Measurements from ENCODE around the gene TCERG1. TPM values are rescaled to one million over a fixed set of nuclear protein-coding genes. Genes with fewer than 3 reads are reported as not detected.

The TCERG1 gene
- total and polyA plus RNA-seq, 5 donors from 2014 or later = 28.2 to 86.9 (median 30.5) TPM

DNA sequence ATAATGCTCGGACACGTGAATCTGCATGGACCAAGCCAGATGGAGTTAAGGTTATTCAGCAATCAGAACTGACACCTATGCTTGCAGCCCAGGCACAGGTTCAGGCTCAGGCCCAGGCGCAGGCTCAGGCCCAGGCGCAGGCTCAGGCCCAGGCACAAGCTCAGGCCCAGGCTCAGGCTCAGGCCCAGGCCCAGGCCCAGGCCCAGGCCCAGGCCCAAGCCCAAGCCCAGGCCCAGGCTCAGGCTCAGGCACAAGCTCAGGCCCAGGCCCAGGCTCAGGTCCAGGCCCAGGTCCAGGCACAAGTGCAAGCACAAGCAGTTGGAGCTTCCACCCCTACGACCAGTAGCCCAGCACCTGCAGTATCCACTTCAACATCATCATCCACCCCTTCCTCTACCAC, 11.8 kb downstream of the TCERG1 start:
- no peak overlapping the region for H3K4me3 Mint-ChIP-seq
- DNase-seq (no peak), ATAC-seq (ENCODE audit: low read depth in 2 of 2) (no peak)
- H3K36me3 Mint-ChIP-seq = peaks cover 36% of the 10 kb centered on the region
- peaks cover 74% of the 10 kb centered on the region for H3K36me3 ChIP-seq (ENCODE audit: control insufficient read depth, insufficient read depth, low read length)
- no peaks in the 10 kb centered on the region for H3K27me3 ChIP-seq (ENCODE audit: control insufficient read depth, insufficient read depth, low read length)
- H3K9me3 Mint-ChIP-seq = peaks cover 0 to 1% (median 0%) of the 10 kb centered on the region in 7 donors
- H3K4me3 ChIP-seq (ENCODE audit: low read depth, low read length) = no peak overlapping the region
- H3K4me1 Mint-ChIP-seq = peaks cover 17 to 40% (median 32%) of the 10 kb centered on the region in 4 donors
- no peak overlapping the region for H3K27ac Mint-ChIP-seq
- no peaks in the 10 kb centered on the region for H3K4me1 ChIP-seq (ENCODE audit: control insufficient read depth, insufficient read depth, low read length, poor library complexity, severe bottlenecking)
- H3K27ac ChIP-seq (ENCODE audit: insufficient read depth, low read length, poor library complexity, severe bottlenecking) = no peak overlapping the region
- no peaks in the 10 kb centered on the region for H3K27me3 Mint-ChIP-seq
- H3K9me3 ChIP-seq (ENCODE audit: control insufficient read depth in 2 of 2, low read length in 2 of 2) = no peaks in the 10 kb centered on the region

DNA sequence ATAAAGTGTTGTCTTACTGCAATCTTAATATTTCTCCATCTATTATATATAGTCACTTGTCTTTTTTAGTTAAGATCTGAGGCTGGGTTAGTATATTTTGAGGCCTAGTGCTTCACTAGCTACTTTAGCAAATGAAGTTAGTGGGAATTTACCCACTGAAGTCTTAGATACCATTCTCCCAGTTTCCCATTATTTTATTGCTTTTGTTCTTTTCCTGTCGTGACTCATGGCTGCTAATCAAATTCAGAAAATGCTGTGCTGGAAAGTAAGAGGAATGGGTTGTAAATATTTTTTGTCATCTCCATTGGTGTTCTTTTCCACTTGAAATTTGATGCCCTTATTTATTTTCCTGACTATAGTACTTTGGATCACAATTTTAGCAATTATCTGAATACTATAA, 14.2 kb downstream of the TCERG1 start:
- DNase-seq = no peak
- Histone ChIP-seq H3K36me3 (ENCODE audit: control insufficient read depth, insufficient read depth, low read length) (peaks cover 80% of the 10 kb centered on the region), H3K4me3 (ENCODE audit: low read depth, low read length) (no peak overlapping the region), H3K9me3 (ENCODE audit: control insufficient read depth in 2 of 2, low read length in 2 of 2) (no peaks in the 10 kb centered on the region), H3K27me3 (ENCODE audit: control insufficient read depth, insufficient read depth, low read length) (no peaks in the 10 kb centered on the region), H3K4me1 (ENCODE audit: control insufficient read depth, insufficient read depth, low read length, poor library complexity, severe bottlenecking) (no peaks in the 10 kb centered on the region), H3K27ac (ENCODE audit: insufficient read depth, low read length, poor library complexity, severe bottlenecking) (no peak overlapping the region)
- ATAC-seq (ENCODE audit: low read depth in 2 of 2) = no peak
- Mint-ChIP-seq H3K4me3 (no peak overlapping the region), H3K4me1 (peaks cover 19 to 35% (median 32%) of the 10 kb centered on the region in 4 donors), H3K9me3 (peaks cover 0 to 1% (median 0%) of the 10 kb centered on the region in 7 donors), H3K36me3 (peaks cover 43% of the 10 kb centered on the region), H3K27ac (no peak overlapping the region), H3K27me3 (no peaks in the 10 kb centered on the region)

DNA sequence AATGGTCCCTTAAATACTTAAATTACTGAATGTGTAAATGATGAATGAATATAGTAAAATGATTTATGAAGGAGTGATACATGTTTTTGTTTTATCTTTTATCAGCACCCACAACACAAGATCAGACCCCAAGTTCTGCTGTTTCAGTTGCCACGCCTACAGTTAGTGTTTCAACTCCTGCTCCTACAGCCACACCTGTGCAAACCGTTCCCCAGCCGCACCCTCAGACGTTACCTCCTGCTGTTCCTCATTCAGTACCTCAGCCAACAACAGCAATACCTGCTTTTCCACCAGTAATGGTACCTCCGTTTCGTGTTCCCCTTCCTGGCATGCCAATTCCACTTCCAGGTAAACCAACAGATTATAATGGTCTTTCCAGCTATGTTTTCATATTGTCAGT, 16.3 kb downstream of the TCERG1 start:
- Histone ChIP-seq H3K36me3 (ENCODE audit: control insufficient read depth, insufficient read depth, low read length) (peaks cover 73% of the 10 kb centered on the region), H3K4me3 (ENCODE audit: low read depth, low read length) (no peak overlapping the region), H3K27me3 (ENCODE audit: control insufficient read depth, insufficient read depth, low read length) (no peaks in the 10 kb centered on the region), H3K4me1 (ENCODE audit: control insufficient read depth, insufficient read depth, low read length, poor library complexity, severe bottlenecking) (no peaks in the 10 kb centered on the region), H3K9me3 (ENCODE audit: control insufficient read depth in 2 of 2, low read length in 2 of 2) (no peaks in the 10 kb centered on the region), H3K27ac (ENCODE audit: insufficient read depth, low read length, poor library complexity, severe bottlenecking) (no peak overlapping the region)
- Mint-ChIP-seq H3K9me3 (peaks cover 0 to 1% (median 0%) of the 10 kb centered on the region in 7 donors), H3K36me3 (peaks cover 48% of the 10 kb centered on the region), H3K27me3 (no peaks in the 10 kb centered on the region), H3K4me1 (peaks cover 32 to 43% (median 34%) of the 10 kb centered on the region in 4 donors), H3K4me3 (no peak overlapping the region), H3K27ac (peak overlapping the region in 1 of 3 donors; percentile 43)
- DNase-seq (no peak), ATAC-seq (ENCODE audit: low read depth in 2 of 2) (no peak)

DNA sequence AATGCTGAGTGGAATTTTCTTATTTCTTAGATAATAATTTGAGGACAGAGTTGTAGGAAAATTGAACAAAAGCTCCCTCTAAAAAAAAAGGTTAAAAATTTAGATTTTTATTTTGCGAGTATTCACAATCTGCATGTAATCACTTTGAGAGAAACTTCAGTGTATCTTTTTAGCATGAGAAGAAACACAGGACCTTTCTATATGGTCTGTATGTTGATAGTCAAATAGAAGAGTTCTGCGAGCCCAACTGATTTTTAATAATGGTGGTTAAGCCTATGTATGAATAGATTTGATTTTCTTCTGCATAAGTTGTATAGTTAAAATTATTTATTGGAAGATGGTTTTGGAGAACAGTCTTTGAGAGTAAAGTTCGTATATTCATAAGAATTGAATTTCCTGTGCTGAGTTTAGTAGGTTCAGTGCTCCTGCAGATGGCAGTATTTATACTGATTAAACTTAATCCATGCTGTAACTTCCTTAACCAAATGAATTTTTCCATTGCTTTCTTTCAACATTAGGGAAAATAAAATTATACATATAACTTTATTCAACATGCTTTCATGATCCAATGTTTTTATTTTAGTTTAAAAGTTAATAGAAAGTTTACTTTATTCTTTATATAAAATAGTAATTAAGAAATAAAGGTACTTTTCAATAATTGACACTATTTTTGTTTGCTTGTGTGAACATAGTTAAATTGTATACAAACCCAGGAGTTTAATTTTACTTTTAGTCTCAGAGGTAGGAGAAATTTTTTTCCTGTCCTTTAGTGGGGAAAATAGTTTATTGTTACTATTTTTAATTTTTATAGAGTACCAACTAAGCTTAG, 19.6 kb downstream of the TCERG1 start:
- Mint-ChIP-seq H3K27ac (no peak overlapping the region), H3K36me3 (peaks cover 48% of the 10 kb centered on the region)

DNA sequence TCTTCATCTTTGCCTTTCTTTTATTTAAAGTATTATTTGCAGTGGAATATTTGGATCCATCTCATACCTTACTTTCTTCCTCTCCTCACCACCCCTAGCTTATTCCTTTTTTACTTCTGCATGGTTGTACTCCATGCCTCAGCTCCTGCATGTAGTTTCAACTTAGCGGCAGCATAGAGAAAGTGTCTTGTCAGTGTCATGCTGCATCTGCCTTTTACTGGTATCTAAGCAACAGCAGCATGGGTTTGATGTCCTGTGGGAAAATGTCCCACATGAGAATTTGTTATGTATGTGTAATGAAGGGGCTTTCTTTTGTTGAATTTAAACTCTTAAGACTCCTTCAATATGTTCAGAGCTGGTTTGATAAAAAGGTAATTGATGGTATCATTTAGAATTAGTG, 20.6 kb downstream of the TCERG1 start:
- Histone ChIP-seq H3K9me3 (ENCODE audit: control insufficient read depth in 2 of 2, low read length in 2 of 2) (no peaks in the 10 kb centered on the region), H3K4me3 (ENCODE audit: low read depth, low read length) (no peak overlapping the region), H3K36me3 (ENCODE audit: control insufficient read depth, insufficient read depth, low read length) (peaks cover 72% of the 10 kb centered on the region), H3K27ac (ENCODE audit: insufficient read depth, low read length, poor library complexity, severe bottlenecking) (no peak overlapping the region), H3K27me3 (ENCODE audit: control insufficient read depth, insufficient read depth, low read length) (no peaks in the 10 kb centered on the region), H3K4me1 (ENCODE audit: control insufficient read depth, insufficient read depth, low read length, poor library complexity, severe bottlenecking) (no peaks in the 10 kb centered on the region)
- DNase-seq = no peak
- H3K27me3 Mint-ChIP-seq = no peaks in the 10 kb centered on the region
- H3K4me1 Mint-ChIP-seq = peaks cover 16 to 32% (median 24%) of the 10 kb centered on the region in 4 donors
- peaks cover 58% of the 10 kb centered on the region for H3K36me3 Mint-ChIP-seq
- no peaks in the 10 kb centered on the region for H3K9me3 Mint-ChIP-seq
- no peak for ATAC-seq (ENCODE audit: low read depth in 2 of 2)
- peak overlapping the region in 1 of 3 donors; percentile 55 for H3K27ac Mint-ChIP-seq
- H3K4me3 Mint-ChIP-seq = no peak overlapping the region

More for the DNA sequence above, 19.6 kb downstream of the TCERG1 start:
- ATAC-seq (ENCODE audit: low read depth in 2 of 2) = no peak
- no peak overlapping the region for H3K4me3 ChIP-seq (ENCODE audit: low read depth, low read length)
- Mint-ChIP-seq H3K27me3 (no peaks in the 10 kb centered on the region), H3K4me3 (no peak overlapping the region), H3K9me3 (no peaks in the 10 kb centered on the region), H3K4me1 (peaks cover 20 to 33% (median 27%) of the 10 kb centered on the region in 4 donors)
- no peaks in the 10 kb centered on the region for H3K27me3 ChIP-seq (ENCODE audit: control insufficient read depth, insufficient read depth, low read length)
- peak in 1 of 3 donors; percentile 13 for DNase-seq
- H3K4me1 ChIP-seq (ENCODE audit: control insufficient read depth, insufficient read depth, low read length, poor library complexity, severe bottlenecking) = no peaks in the 10 kb centered on the region
- H3K27ac ChIP-seq (ENCODE audit: insufficient read depth, low read length, poor library complexity, severe bottlenecking) = no peak overlapping the region
- peaks cover 70% of the 10 kb centered on the region for H3K36me3 ChIP-seq (ENCODE audit: control insufficient read depth, insufficient read depth, low read length)
- H3K9me3 ChIP-seq (ENCODE audit: control insufficient read depth in 2 of 2, low read length in 2 of 2) = no peaks in the 10 kb centered on the region

DNA sequence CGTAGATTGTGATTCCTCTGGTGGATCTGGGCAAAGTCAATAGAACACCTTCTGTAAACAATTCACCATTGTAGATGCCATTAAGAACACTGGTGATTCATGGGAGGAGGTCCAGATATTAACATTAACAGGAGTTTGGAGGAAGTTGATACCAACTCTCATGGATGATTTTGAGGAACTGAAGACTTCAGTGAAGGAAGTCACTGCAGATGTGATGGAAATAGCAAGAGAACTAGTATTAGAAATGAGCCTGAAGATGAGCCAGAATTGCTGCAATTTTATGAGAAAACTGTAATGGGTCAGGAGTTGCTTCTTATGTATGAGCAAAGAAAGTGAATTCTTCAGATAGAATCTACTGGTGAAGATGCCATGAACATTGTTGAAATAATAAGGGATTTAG, 26.9 kb downstream of the TCERG1 start:
- H3K36me3 ChIP-seq (ENCODE audit: control insufficient read depth, insufficient read depth, low read length) = peaks cover 68% of the 10 kb centered on the region
- DNase-seq = no peak

DNA sequence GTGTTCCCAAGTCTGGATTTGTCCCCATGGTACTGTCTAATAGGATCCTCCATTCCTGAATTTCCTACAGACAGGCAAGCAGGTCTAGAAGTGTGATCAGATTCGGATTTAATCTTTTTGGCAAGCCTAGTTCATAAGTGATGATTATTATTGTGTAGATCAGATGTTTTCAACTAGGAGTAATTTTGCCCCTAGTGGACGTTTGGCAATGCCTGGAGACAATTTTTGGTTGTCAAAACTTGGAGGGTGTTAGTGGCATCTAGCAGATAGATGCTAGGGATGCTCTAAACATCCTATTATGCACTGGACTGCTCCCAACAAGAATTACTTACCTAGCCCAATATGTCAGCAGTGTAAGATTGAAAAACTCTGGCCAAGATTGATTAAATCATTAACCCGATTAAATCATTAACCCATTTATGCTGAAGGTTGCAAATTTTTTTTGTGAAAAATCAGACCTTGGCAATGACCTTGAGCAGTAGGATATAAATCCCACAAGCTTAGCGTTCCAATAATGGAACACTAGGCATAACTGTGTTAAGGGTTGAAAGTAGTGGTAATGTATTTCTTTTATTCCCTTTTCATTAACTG, 28.2 kb downstream of the TCERG1 start:
- H3K27ac Mint-ChIP-seq = peak overlapping the region in 1 of 3 donors; percentile 61
- ATAC-seq (ENCODE audit: low read depth in 2 of 2) = no peak

More for the DNA sequence above, 26.9 kb downstream of the TCERG1 start:
- Histone ChIP-seq H3K27me3 (ENCODE audit: control insufficient read depth, insufficient read depth, low read length) (no peaks in the 10 kb centered on the region), H3K27ac (ENCODE audit: insufficient read depth, low read length, poor library complexity, severe bottlenecking) (no peak overlapping the region), H3K9me3 (ENCODE audit: control insufficient read depth in 2 of 2, low read length in 2 of 2) (no peaks in the 10 kb centered on the region), H3K4me1 (ENCODE audit: control insufficient read depth, insufficient read depth, low read length, poor library complexity, severe bottlenecking) (no peaks in the 10 kb centered on the region), H3K4me3 (ENCODE audit: low read depth, low read length) (no peak overlapping the region)
- H3K9me3 Mint-ChIP-seq = no peaks in the 10 kb centered on the region
- H3K27ac Mint-ChIP-seq = no peak overlapping the region
- no peak overlapping the region for H3K4me3 Mint-ChIP-seq
- peaks cover 58% of the 10 kb centered on the region for H3K36me3 Mint-ChIP-seq
- no peak for ATAC-seq (ENCODE audit: low read depth in 2 of 2)
- no peaks in the 10 kb centered on the region for H3K27me3 Mint-ChIP-seq
- H3K4me1 Mint-ChIP-seq = peaks cover 4 to 11% (median 7%) of the 10 kb centered on the region in 4 donors

More for the DNA sequence above, 28.2 kb downstream of the TCERG1 start:
- no peaks in the 10 kb centered on the region for H3K9me3 ChIP-seq (ENCODE audit: control insufficient read depth in 2 of 2, low read length in 2 of 2)
- H3K4me1 ChIP-seq (ENCODE audit: control insufficient read depth, insufficient read depth, low read length, poor library complexity, severe bottlenecking) = no peaks in the 10 kb centered on the region
- no peaks in the 10 kb centered on the region for H3K9me3 Mint-ChIP-seq
- H3K4me1 Mint-ChIP-seq = peaks cover 4 to 11% (median 7%) of the 10 kb centered on the region in 4 donors
- no peak overlapping the region for H3K27ac ChIP-seq (ENCODE audit: insufficient read depth, low read length, poor library complexity, severe bottlenecking)
- no peaks in the 10 kb centered on the region for H3K27me3 Mint-ChIP-seq
- no peak overlapping the region for H3K4me3 ChIP-seq (ENCODE audit: low read depth, low read length)
- DNase-seq = no peak
- peaks cover 66% of the 10 kb centered on the region for H3K36me3 ChIP-seq (ENCODE audit: control insufficient read depth, insufficient read depth, low read length)
- H3K27me3 ChIP-seq (ENCODE audit: control insufficient read depth, insufficient read depth, low read length) = no peaks in the 10 kb centered on the region
- H3K36me3 Mint-ChIP-seq = peaks cover 56% of the 10 kb centered on the region
- no peak overlapping the region for H3K4me3 Mint-ChIP-seq

Measured in CD4-positive, CD25-positive, alpha-beta regulatory T cell (primary cell).